Vagina (tissue), 2 donors: ENCODE results near the gene GRIP2. TPM values are rescaled to one million over a fixed set of nuclear protein-coding genes. Genes with fewer than 3 reads are reported as not detected.

Source experiments
- DNase-seq, 2 donors: peaks; one replicate each; pipeline ENCODE4 v3.0.0-alpha.2; 2017; ENCODE audit errors: extremely low spot score in 2 of 2
- H3K27ac ChIP-seq: fragments of 200-600 bp; sonication (generic); one replicate; pipeline ENCODE4 v1.5.1; 2019
- H3K27me3 ChIP-seq: fragments of 200-600 bp; sonication (generic); one replicate; pipeline ENCODE4 v1.5.1; 2019
- H3K36me3 ChIP-seq, 2 donors: fragments of 200-600 bp; sonication (generic); one replicate each; pipeline ENCODE4 v1.5.1; 2017 to 2019
- H3K4me1 ChIP-seq: fragments of 200-600 bp; sonication (generic); one replicate; pipeline ENCODE4 v1.5.1; 2019
- H3K4me3 ChIP-seq, 2 donors: fragments of 200-600 bp; sonication (generic); 1 replicate in 1 of 2; 2 replicates in 1 of 2; pipeline ENCODE4 v1.5.1; 2016 to 2019
- H3K9me3 ChIP-seq: fragments of 200-600 bp; sonication (generic); one replicate; pipeline ENCODE4 v1.5.1; 2019
- CTCF ChIP-seq, 3 experiments: fragments of 450-650 bp in 2 of 3; fragments of 200-600 bp in 1 of 3; sonication (generic) in 1 of 3; IDR thresholded peaks; one replicate each; pipeline ENCODE4 v1.5.1; 2017 to 2019; ENCODE audit warnings: antibody characterized with exemption in 3 of 3, mild to moderate bottlenecking in 2 of 3, moderate library complexity in 2 of 3
- POLR2A ChIP-seq, 2 donors: fragments of 450-650 bp; IDR thresholded peaks; one replicate each; pipeline ENCODE4 v1.6.1; 2017; ENCODE audit warnings: antibody characterized with exemption in 2 of 2, mild to moderate bottlenecking in 2 of 2, moderate library complexity in 2 of 2
- POLR2AphosphoS5 ChIP-seq, 2 donors: sonication (generic); formaldehyde crosslinking; IDR thresholded peaks; one replicate each; pipeline ENCODE4 v1.9.0; 2017; ENCODE audit warnings: antibody characterized with exemption in 2 of 2, mild to moderate bottlenecking in 2 of 2, low read depth in 1 of 2; ENCODE audit not compliant: insufficient read depth in 1 of 2
- intact Hi-C: fragments of 100-400 bp; cut with DNase I; formaldehyde crosslinking; loops from one replicate; pipeline ENCODE4 v1.15.1; 2023
- total RNA-seq: library from RNA; depleted of rRNA; stranded (reverse); fragments of >200 nt; gene quantifications from one replicate; pipeline ENCODE4 v1.2.3, GENCODE V29; 2016

Gene GRIP2
- total RNA-seq, 1 donor from 2014 or later = 0.98 TPM

- no peaks in the 10 kb centered on the region for H3K36me3 ChIP-seq
- no peak for DNase-seq
These were observed 84.4 kb downstream of the GRIP2 start for GRCh38 chr3:14455571-14456317.

GRCh38 chr3:14454639-14455310 lies 85.4 kb downstream of the GRIP2 start:
- no peak overlapping the region for H3K27ac ChIP-seq

More at GRCh38 chr3:14455571-14456317, 84.4 kb downstream of the GRIP2 start:
- intact Hi-C loops = no loop called here
- no peak overlapping the region for H3K27ac ChIP-seq
- H3K4me3 ChIP-seq = no peak overlapping the region
- H3K4me1 ChIP-seq = peaks cover 45% of the 10 kb centered on the region
- H3K9me3 ChIP-seq = no peaks in the 10 kb centered on the region
- TF ChIP-seq POLR2A (IDR thresholded peaks at IDR 0.05) (no peak), POLR2AphosphoS5 (IDR thresholded peaks at IDR 0.05; ENCODE audit: insufficient read depth in 1 of 2, low read depth in 1 of 2) (no peak), CTCF (IDR thresholded peaks at IDR 0.05) (no peak)
- no peaks in the 10 kb centered on the region for H3K27me3 ChIP-seq

GRCh38 chr3:14453876-14454638 lies 86.1 kb downstream of the GRIP2 start:
- Histone ChIP-seq H3K27me3 (no peaks in the 10 kb centered on the region), H3K36me3 (peaks cover 0 to 4% of the 10 kb centered on the region in 2 donors), H3K27ac (peak overlapping the region; percentile 74), H3K4me1 (peaks cover 37% of the 10 kb centered on the region), H3K9me3 (no peaks in the 10 kb centered on the region), H3K4me3 (no peak overlapping the region)
- intact Hi-C loops = loop anchor here (2.0 kb wide), 1 partner anchor 49 kb away; no protein-coding TSS in a partner anchor
- DNase-seq = no peak
- TF ChIP-seq CTCF (IDR thresholded peaks at IDR 0.05) (no peak), POLR2AphosphoS5 (IDR thresholded peaks at IDR 0.05; ENCODE audit: insufficient read depth in 1 of 2, low read depth in 1 of 2) (no peak), POLR2A (IDR thresholded peaks at IDR 0.05) (no peak)

More at GRCh38 chr3:14454639-14455310, 85.4 kb downstream of the GRIP2 start:
- no peaks in the 10 kb centered on the region for H3K9me3 ChIP-seq
- intact Hi-C loops = no loop called here
- H3K36me3 ChIP-seq = no peaks in the 10 kb centered on the region
- DNase-seq = no peak
- H3K4me1 ChIP-seq = peaks cover 37% of the 10 kb centered on the region
- TF ChIP-seq POLR2AphosphoS5 (IDR thresholded peaks at IDR 0.05; ENCODE audit: insufficient read depth in 1 of 2, low read depth in 1 of 2) (no peak), CTCF (IDR thresholded peaks at IDR 0.05) (no peak), POLR2A (IDR thresholded peaks at IDR 0.05) (no peak)
- no peaks in the 10 kb centered on the region for H3K27me3 ChIP-seq
- H3K4me3 ChIP-seq = no peak overlapping the region

GRCh38 chr3:14452740-14453710 lies 87.1 kb downstream of the GRIP2 start:
- DNase-seq = peak in 1 of 2 donors; percentile 98
- Histone ChIP-seq H3K27me3 (no peaks in the 10 kb centered on the region), H3K4me3 (no peak overlapping the region), H3K4me1 (peaks cover 37% of the 10 kb centered on the region), H3K9me3 (no peaks in the 10 kb centered on the region), H3K27ac (peak overlapping the region; percentile 74), H3K36me3 (peaks cover 0 to 8% of the 10 kb centered on the region in 2 donors)
- TF ChIP-seq POLR2AphosphoS5 (IDR thresholded peaks at IDR 0.05; ENCODE audit: insufficient read depth in 1 of 2, low read depth in 1 of 2) = peak; percentile 91 to 94
- TF ChIP-seq POLR2A (IDR thresholded peaks at IDR 0.05) = no peak
- intact Hi-C loops = loop anchor here (2.0 kb wide), 1 partner anchor 48 kb away; no protein-coding TSS in a partner anchor
